K562 (cell line): ENCODE measurements around the gene FOXD3. TPM values are rescaled to one million over a fixed set of nuclear protein-coding genes. Genes with fewer than 3 reads are reported as not detected.
A peak's percentile ranks its signal among the peaks of the same experiment; 100 is the strongest.

Experiments
- CCNT2 ChIP-seq: IDR thresholded peaks from 2 replicates; pipeline ENCODE4 v1.6.1; 2011; ENCODE audit warnings: borderline replicate concordance, low read depth, mild to moderate bottlenecking, moderate library complexity, mixed read lengths, low read length; ENCODE audit not compliant: insufficient read length; ENCODE audit errors: extremely low read depth
- CTCF ChIP-seq, 3 experiments: IDR thresholded peaks in 2 of 3; conservative IDR thresholded peaks in 1 of 3; 2 replicates each; pipeline ENCODE4 v1.5.1; 2011 to 2012; ENCODE audit warnings: low read length in 3 of 3, mild to moderate bottlenecking in 3 of 3, control low read depth in 2 of 3, improper control_type of control experiment in 1 of 3, inconsistent platforms in 1 of 3, low read depth in 1 of 3, mixed read lengths in 1 of 3, moderate library complexity in 1 of 3; ENCODE audit not compliant: insufficient read depth in 2 of 3
- ETV5 ChIP-seq: sonication (generic); formaldehyde crosslinking; IDR thresholded peaks from 2 replicates; pipeline ENCODE4 v1.4.0; 2020; ENCODE audit warnings: low read depth, mild to moderate bottlenecking, missing genetic modification reagents
- FOXP1 ChIP-seq: sonication (generic); formaldehyde crosslinking; IDR thresholded peaks from 2 replicates; pipeline ENCODE4 v1.8.0; 2022; ENCODE audit warnings: mild to moderate bottlenecking, missing genetic modification reagents
- HNRNPH1 ChIP-seq: fragments of 200-400 bp; formaldehyde crosslinking; optimal IDR thresholded peaks from 2 replicates; pipeline ENCODE3; 2017; ENCODE audit warnings: low read depth, mild to moderate bottlenecking, low read length, moderate library complexity
- MAZ ChIP-seq, 2 experiments: fragments of 450-650 bp in 1 of 2; sonication (generic) in 1 of 2; formaldehyde crosslinking; IDR thresholded peaks in 1 of 2; conservative IDR thresholded peaks in 1 of 2; 2 replicates each; pipeline versions ENCODE4 v1.4.0 to v1.5.0; 2020; ENCODE audit warnings: mild to moderate bottlenecking in 1 of 2, missing genetic modification reagents in 1 of 2
- NRF1 ChIP-seq, 2 experiments: fragments of 450-650 bp; IDR thresholded peaks in 1 of 2; conservative IDR thresholded peaks in 1 of 2; 2 replicates each; pipeline ENCODE4 v1.6.1; 2014; ENCODE audit warnings: mild to moderate bottlenecking in 2 of 2
- RB1 ChIP-seq: fragments of 450-650 bp; IDR thresholded peaks from 2 replicates; pipeline ENCODE4 v1.6.1; 2017; ENCODE audit warnings: low read depth, mild to moderate bottlenecking
- SMC3 ChIP-seq: conservative IDR thresholded peaks from 2 replicates; pipeline ENCODE4 v1.6.1; 2011; ENCODE audit warnings: low read depth, low read length, improper control_type of control experiment; ENCODE audit not compliant: insufficient read depth
- YY1 ChIP-seq, 3 experiments: IDR thresholded peaks; 2 replicates each; pipeline ENCODE4 v1.6.1; 2011; ENCODE audit warnings: low read length in 2 of 3, mild to moderate bottlenecking in 2 of 3, moderate library complexity in 2 of 3, borderline replicate concordance in 1 of 3, control low read depth in 1 of 3, low read depth in 1 of 3; ENCODE audit not compliant: insufficient read depth in 3 of 3, insufficient replicate concordance in 2 of 3, control insufficient read depth in 1 of 3, insufficient read length in 1 of 3; ENCODE audit errors: extremely low read depth in 1 of 3
- polyA plus RNA-seq, 8 experiments: library from polyadenylated mRNA; depleted of rRNA in 4 of 8; stranded (reverse) in 5 of 8; unstranded in 3 of 8; fragments of >200 nt; fragmentation: Nextera tagmentation in 2 of 8; fragmentation: Illumina TruSeq in 1 of 8; extraction: Ambion mirVana in 2 of 8; extraction: Trizol in 1 of 8; gene quantifications; 2 replicates each; pipeline versions ENCODE4 v1.2.1 to v1.2.3, GENCODE V29; 2011 to 2014; ENCODE audit warnings: inconsistent platforms in 1 of 8, missing spikeins in 1 of 8
- total RNA-seq, 7 experiments: library from RNA; depleted of rRNA in 6 of 7; stranded (reverse); fragments of >200 nt in 6 of 7; fragmentation: Illumina TruSeq in 2 of 7; extraction: Trizol in 2 of 7; gene quantifications; 2 replicates each; pipeline versions ENCODE4 v1.2.1 to v1.2.3, GENCODE V29; 2011 to 2021; ENCODE audit warnings: low replicate concordance in 1 of 7
- TF ChIP-seq, protein P1 (sequence below): fragments of 450-650 bp; formaldehyde crosslinking; IDR thresholded peaks from 2 replicates; pipeline ENCODE4 v1.4.0; 2020; ENCODE audit warnings: mild to moderate bottlenecking, moderate library complexity
- TF ChIP-seq, protein P2 (sequence below): sonication (generic); formaldehyde crosslinking; IDR thresholded peaks from 2 replicates; pipeline ENCODE4 v1.8.0; 2022; ENCODE audit warnings: missing genetic modification reagents, mild to moderate bottlenecking, moderate library complexity, borderline replicate concordance

The FOXD3 gene
- total and polyA plus RNA-seq, 9 of the 15 experiments (the other 6 are each of a cell fraction or from before 2014, with no cell fraction given): 0.06 to 0.45 (median 0.10) TPM; not detected in 2

DNA sequence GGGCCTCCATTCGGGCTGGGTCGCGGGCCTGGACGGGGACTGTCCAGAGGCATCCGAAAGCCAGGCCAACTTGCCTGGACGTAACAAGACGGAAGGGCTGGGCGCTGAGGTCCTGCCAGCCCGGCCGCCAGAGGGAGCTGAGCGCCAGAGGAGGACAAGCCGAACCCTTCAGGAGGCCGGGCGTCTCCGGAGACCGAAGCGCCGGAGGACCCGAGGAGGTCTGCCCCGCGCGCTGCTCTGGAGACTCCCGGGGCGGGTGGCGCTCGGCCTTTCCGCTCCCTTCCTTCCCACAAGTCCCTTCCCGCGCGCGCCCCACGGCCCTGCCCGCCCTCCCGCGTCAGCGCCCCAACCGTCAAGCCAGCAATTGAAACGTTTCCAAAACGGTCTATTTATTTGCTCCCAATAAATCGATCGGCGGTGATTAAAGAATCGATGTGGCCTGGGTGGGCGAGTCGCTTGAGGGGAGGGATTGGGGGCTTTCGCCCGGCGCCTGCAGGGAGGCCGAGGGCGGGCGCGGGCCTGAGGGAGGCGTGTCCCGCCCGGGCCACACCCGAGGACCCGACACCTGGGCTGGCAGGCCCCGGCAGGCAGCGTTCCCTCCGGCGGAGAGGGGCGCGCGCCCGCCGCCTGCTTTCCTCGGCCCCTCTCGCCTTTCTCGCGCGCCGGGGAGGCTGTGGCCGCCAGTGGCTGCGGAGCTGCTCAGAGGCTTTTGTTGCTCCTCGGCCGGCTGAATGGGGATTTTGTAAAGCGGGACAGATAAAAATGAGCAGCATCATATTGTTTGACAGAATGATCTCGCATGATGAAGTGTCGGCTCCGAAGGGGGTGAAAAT is 5.2 kb upstream of the FOXD3 start (continued):
- TF ChIP-seq, protein P1, sequence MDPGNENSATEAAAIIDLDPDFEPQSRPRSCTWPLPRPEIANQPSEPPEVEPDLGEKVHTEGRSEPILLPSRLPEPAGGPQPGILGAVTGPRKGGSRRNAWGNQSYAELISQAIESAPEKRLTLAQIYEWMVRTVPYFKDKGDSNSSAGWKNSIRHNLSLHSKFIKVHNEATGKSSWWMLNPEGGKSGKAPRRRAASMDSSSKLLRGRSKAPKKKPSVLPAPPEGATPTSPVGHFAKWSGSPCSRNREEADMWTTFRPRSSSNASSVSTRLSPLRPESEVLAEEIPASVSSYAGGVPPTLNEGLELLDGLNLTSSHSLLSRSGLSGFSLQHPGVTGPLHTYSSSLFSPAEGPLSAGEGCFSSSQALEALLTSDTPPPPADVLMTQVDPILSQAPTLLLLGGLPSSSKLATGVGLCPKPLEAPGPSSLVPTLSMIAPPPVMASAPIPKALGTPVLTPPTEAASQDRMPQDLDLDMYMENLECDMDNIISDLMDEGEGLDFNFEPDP (CRISPR knock-in tag): no peak
- TF ChIP-seq YY1 (IDR thresholded peaks at IDR 0.05; ENCODE audit: borderline replicate concordance in 1 of 3, control insufficient read depth in 1 of 3, extremely low read depth in 1 of 3, insufficient read depth in 3 of 3, insufficient read length in 1 of 3, insufficient replicate concordance in 2 of 3, low read depth in 1 of 3, low read length in 2 of 3) (peak in 1 of 3 experiments; percentile 30), CTCF (IDR thresholded peaks at IDR 0.05 in 2 of 3, conservative IDR thresholded peaks at IDR 0.05 in 1 of 3; ENCODE audit: insufficient read depth in 2 of 3, low read depth in 1 of 3, low read length in 3 of 3) (peak; percentile 72 to 87 (median 79)), FOXP1 (CRISPR knock-in tag) (no peak), RB1 (peak; percentile 59; the same call in 1 of the 2 replicates), MAZ (CRISPR knock-in tag; conservative IDR thresholded peaks at IDR 0.05 in 1 of 2, IDR thresholded peaks at IDR 0.05 in 1 of 2) (peak; percentile 42 to 68; a peak in 3 of 4 replicates), NRF1 (conservative IDR thresholded peaks at IDR 0.05 in 1 of 2, IDR thresholded peaks at IDR 0.05 in 1 of 2) (peak in 1 of 2 experiments; percentile 57; a peak in 3 of 4 replicates), HNRNPH1 (no peak), CCNT2 (peak; percentile 55), SMC3 (peak; percentile 75), ETV5 (peak; percentile 60; the same call in 1 of the 2 replicates)
- TF ChIP-seq, protein P2, sequence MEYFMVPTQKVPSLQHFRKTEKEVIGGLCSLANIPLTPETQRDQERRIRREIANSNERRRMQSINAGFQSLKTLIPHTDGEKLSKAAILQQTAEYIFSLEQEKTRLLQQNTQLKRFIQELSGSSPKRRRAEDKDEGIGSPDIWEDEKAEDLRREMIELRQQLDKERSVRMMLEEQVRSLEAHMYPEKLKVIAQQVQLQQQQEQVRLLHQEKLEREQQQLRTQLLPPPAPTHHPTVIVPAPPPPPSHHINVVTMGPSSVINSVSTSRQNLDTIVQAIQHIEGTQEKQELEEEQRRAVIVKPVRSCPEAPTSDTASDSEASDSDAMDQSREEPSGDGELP: peak; percentile 68
